Cerebellar cortex (tissue), 1 donor: ENCODE results near the gene NKIRAS1.

Source experiments
- DNase-seq: peaks from one replicate; pipeline ENCODE4 v3.0.0-alpha.2; 2015; ENCODE audit warnings: low spot score

NKIRAS1 gene

DNA sequence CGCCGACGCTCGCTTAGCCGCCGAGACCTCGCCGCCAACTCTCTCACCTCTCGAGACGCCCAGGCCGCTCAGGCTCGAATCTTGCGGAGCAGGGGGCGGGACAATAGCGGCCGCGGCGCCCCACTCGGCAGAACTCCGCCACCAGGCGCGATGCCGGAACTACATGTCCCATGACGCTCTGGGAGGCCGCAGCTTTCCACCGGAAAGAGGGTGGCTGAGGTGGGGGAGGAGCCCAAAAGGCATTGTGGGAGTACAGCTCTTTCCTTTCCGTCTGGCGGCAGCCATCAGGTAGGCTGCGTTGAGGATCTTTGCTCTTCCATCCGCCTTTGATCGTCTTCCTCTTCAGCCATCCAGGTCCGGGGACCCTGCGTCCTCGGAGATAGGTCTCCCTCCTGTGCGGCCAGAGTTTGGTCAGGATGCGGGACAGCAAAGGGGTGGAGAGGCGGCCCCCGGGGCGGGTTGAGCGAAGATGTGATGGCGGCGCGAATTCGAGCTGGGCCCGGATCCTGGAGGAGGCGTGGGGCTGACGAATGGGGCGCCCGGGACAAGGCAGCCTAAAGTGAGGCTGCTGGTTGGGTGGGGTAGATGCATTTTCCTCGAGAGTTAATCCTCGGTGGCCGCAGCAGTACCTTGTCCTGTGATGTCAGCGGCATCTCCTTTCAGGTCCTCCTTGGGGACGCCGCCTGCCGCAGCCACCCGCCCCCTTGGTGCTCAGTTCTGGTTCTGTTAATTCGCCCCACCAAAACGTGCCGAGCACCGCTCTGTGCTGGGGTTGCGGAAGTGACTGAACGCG lies at the start of gene NKIRAS1, which contains the start of gene RPL15:
Gene NKIRAS1, minus strand, starts transcription at position 105 of the 793 bp plus-strand sequence. CDS start 6,086 bp downstream, outside the sequence.
Gene RPL15, plus strand, starts transcription at position 247 of the 793 bp plus-strand sequence. CDS start 728 bp downstream, outside the sequence.
- DNase-seq: peak; percentile 98

GRCh38 chr3:23966328-23966727 lies 49.5 kb upstream of the NKIRAS1 start:
- DNase-seq: no peak

DNA sequence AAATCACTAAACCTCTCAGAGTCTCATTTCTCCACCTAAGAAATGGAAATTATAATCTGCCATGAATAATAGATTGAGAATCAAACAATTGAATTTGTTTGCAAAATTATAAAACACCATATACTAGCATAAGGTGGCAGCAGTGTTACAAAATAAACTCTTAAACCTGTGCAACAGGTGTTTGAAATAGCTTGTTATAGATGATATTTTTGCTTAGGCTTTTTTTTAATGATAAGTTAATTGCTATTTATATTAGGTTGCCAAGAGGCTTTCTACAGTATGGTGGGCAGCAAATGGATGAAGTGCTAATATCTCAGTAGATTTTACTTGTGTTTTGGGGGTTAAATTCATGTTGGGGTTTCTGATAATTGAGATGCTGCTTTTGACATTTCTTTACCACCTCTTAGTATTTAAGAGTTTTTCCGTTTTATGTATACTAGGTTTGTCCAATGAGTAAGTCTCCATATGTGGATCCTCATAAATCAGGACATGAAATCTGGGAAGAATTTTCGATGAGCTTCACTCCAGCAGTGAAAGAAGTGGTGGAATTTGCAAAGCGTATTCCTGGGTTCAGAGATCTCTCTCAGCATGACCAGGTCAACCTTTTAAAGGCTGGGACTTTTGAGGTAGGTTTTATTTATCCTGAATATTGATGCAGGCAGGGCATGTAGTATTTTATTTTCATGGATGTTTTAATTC lies 47.9 kb upstream of the NKIRAS1 start:
- DNase-seq: no peak

DNA sequence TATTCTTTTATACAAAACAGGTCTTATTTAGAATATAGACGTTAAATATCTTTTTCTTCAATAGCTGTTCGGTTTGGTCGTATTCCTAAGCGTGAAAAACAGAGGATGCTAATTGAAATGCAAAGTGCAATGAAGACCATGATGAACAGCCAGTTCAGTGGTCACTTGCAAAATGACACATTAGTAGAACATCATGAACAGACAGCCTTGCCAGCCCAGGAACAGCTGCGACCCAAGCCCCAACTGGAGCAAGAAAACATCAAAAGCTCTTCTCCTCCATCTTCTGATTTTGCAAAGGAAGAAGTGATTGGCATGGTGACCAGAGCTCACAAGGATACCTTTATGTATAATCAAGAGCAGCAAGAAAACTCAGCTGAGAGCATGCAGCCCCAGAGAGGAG lies 45.1 kb upstream of the NKIRAS1 start:
- DNase-seq: no peak

DNA sequence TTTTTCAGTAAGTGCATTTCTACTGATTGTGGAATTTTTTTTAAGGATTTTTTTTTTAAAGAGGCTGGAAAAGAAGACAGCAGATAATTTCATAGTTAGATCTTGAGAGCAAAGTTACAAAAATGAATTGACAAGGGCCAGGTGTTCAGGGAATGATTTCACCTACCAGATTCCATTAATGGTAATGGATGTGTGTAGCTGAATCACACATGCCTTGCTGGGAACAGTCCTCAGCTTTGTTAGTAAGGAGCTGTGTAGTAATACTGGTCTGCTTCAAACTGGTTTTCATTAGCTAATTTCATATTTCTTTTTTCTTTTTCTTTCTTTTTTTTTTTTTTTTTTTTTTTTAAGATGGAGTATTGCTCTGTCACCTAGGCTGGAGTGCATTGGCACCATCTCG lies 44.3 kb upstream of the NKIRAS1 start:
- DNase-seq: no peak

GRCh38 chr3:23960649-23961048 lies 43.9 kb upstream of the NKIRAS1 start:
- DNase-seq: no peak

DNA sequence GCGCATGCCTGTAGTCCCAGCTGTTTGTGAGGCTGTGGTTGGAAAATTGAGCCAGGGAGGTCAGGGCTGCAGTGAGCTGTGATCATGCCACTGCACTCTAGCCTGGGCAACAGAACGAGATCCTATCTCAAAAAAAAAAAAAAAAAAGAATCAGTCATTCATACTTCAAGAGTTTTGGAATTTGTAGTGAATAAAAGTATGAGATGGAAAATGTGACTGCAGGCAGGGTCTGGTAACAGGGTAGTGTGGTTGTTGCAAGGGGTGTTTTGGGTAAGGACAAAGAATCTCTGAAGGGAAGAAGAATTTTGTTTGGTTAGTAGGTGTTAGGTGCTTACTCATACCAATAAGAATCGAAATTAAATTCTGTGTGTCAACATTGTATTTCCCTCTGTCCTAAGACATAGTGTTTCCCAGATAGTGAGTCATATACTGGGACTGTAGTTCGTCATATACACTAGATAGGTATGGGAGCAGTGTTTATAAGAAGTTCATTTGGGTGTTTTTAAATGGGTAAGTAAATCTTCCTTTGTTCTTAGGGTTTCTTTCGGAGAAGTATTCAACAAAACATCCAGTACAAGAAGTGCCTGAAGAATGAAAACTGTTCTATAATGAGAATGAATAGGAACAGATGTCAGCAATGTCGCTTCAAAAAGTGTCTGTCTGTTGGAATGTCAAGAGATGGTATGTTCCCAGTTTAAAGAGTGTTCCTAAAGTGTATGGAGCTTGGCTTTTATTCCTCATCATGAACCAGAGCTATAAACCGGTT lies 42.5 kb upstream of the NKIRAS1 start:
- no peak for DNase-seq

GRCh38 chr3:23956701-23957100 lies 39.9 kb upstream of the NKIRAS1 start:
- DNase-seq: no peak

- no peak for DNase-seq
Measured at GRCh38 chr3:23954144-23954543, 37.4 kb upstream of the NKIRAS1 start.

GRCh38 chr3:23953523-23953922 lies 36.7 kb upstream of the NKIRAS1 start:
- no peak for DNase-seq

GRCh38 chr3:23952646-23953045 lies 35.9 kb upstream of the NKIRAS1 start:
- no peak for DNase-seq

- no peak for DNase-seq
Measured at GRCh38 chr3:23950293-23950692, 33.5 kb upstream of the NKIRAS1 start.

DNA sequence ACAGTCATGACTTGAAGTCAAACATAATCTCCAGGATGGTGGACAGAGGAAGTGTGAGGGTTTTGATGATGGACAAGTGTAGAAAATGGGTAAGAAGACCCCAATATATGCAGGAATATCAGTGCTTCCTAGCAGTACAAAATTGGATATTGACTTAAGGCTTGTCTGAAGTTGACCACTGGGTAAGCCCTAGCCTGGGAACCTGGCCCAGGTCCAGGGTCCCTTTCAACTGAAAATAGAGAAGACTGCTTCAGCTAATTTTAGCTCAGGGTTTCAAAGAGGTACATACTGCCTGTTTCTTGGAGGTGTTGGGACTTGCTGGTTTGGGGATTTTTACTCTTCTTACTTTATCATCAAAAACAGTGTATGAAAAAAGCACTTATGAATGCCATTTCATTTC lies 33.0 kb upstream of the NKIRAS1 start:
- DNase-seq: peak; percentile 55

DNA sequence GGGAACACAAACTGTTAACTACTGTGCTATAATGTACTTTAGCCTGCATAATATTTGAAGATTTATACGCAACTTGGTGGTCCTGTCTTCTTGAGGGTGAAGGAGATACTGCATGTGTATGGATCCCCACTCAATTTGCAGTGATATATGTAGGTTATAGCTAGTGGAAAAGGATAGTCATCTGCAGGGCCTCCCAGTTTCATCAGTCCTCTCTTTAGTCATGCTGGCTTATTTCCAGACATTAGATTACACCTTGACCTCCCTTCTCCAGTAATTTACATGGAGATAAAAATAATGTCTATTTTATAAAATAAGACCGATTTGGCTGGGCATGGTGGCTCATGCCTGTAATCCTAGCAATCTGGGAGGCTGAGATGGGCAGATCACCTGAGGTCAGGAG lies 32.0 kb upstream of the NKIRAS1 start:
- no peak for DNase-seq

- peak; percentile 94 for DNase-seq
Measured at GRCh38 chr3:23945913-23946687, 29.3 kb upstream of the NKIRAS1 start.

- DNase-seq: no peak
Measured at GRCh38 chr3:23945663-23945912, 28.8 kb upstream of the NKIRAS1 start.

DNA sequence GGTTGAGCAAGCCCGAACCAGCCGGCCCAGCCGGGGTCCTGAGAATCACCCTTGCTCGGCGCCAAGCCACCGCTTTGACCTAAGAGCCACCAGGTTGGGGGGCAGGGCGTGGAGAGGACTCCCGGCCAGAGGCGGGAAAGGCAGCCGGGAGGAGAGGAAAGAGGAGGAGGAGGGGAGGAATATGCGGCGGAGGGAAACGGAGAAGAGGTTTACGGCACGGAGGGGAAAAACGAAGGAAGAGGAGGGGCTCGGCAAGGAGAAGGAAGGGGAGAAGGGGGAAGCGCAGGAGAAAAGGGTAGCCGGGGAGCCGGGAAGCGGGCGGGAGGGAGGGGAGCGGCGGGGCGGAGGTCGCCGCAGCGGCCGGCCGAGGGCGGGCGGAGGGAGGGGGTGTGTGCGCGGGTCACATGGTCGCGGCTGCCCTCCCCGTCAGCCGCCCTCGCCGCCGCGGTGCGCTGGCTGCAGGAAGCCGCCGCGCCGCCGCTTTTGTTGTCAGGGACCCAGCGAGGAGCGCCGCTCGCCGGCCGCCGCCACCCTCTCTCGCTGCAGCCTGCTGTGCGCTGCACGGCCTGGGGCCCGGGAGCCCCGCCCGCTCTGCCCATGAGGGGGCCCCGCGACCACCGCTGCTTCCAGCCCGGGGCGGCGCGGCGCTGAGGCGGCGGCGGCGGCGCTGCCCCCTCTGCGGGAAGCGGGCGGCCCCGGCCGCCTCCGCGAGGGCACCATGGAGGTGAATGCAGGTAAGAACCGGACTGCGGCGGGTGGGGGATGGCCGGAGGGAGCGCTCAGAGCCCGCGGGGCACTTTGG lies 28.3 kb upstream of the NKIRAS1 start, which contains the start of gene NR1D2:
Gene NR1D2, plus strand, starts transcription at position 426 of the 802 bp plus-strand sequence. Its CDS starts 293 bp downstream, at position 719.
- DNase-seq: peak; percentile 79

DNA sequence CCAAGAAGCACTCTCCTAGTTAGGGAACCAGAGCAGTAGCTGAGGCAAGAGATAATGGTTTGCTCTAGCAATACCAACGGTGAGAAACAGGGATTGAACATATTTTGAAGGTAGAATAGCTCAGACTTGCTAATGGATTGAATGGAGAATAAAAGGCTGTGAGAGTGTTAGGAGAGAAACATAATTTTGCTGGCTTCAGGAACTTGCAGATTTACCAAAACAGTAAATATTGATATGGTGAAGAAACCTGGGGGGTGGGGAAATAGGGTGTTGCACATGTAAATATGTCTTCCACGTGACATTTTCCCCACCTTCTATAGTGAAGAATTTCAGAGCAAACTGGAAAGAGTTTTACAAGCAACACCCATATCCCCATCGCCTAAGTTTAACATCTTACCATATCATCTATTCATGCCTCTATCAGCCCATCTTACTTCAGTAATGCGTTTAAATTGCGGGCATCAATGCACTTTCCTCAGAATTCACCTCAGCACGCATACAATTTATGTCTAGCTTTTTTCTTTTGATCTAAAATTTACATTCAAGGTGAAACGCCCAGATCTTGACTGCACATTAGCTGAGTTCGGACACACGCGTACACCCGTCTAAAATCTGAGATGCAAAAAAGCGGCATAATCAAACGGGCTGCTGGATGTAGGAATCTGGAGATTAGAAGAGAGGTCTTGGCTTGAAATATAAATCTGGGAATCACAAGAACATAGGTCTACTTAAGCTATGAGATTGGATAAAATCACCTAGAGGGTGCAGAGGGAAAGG lies 27.4 kb upstream of the NKIRAS1 start:
- peak; percentile 51 for DNase-seq

GRCh38 chr3:23942546-23942945 lies 25.8 kb upstream of the NKIRAS1 start:
- no peak for DNase-seq

GRCh38 chr3:23941440-23941839 lies 24.6 kb upstream of the NKIRAS1 start:
- no peak for DNase-seq
